SK-N-MC (cell line): ENCODE results near the gene NCOA1.

Experiments used
- EZH2 ChIP-seq: fragments of 200-600 bp; sonication (generic); IDR thresholded peaks from one replicate; pipeline ENCODE4 v1.6.1; 2017; ENCODE audit warnings: antibody characterized with exemption
- POLR2AphosphoS5 ChIP-seq: IDR thresholded peaks from 2 replicates; pipeline ENCODE4 v1.6.1; 2012; ENCODE audit warnings: mild to moderate bottlenecking, low read depth, low read length, borderline replicate concordance

GRCh38 chr2:24667542-24667941 lies 176.5 kb downstream of the NCOA1 start:
- no peak for TF ChIP-seq POLR2AphosphoS5
- no peak for TF ChIP-seq EZH2
